H9 (cell line): ENCODE results near the gene FSTL4. TPM values are rescaled to one million over a fixed set of nuclear protein-coding genes. Genes with fewer than 3 reads are reported as not detected.

ENCODE experiments used
- DNase-seq: peaks from one replicate; pipeline ENCODE4 v3.0.0-alpha.2; 2017
- H2AFZ ChIP-seq: one replicate; pipeline ENCODE4 v1.6.1; 2013; ENCODE audit warnings: mild to moderate bottlenecking, low read length, control low read depth, moderate library complexity
- H2AK5ac ChIP-seq: 2 replicates; pipeline ENCODE4 v1.6.1; 2013; ENCODE audit warnings: low read length, control low read depth, mixed read lengths; ENCODE audit not compliant: insufficient read length
- H2BK120ac ChIP-seq: one replicate; pipeline ENCODE4 v1.6.1; 2013; ENCODE audit warnings: low read depth, mild to moderate bottlenecking, low read length, control low read depth, inconsistent platforms; ENCODE audit not compliant: poor library complexity, severe bottlenecking
- H2BK12ac ChIP-seq: 2 replicates; pipeline ENCODE4 v1.6.1; 2013; ENCODE audit warnings: low read length, control low read depth, mixed read lengths, low read depth; ENCODE audit not compliant: insufficient read length
- H2BK15ac ChIP-seq: 2 replicates; pipeline ENCODE4 v1.6.1; 2013; ENCODE audit warnings: low read depth, low read length, control low read depth
- H2BK20ac ChIP-seq: one replicate; pipeline ENCODE4 v1.6.1; 2013; ENCODE audit warnings: low read depth, mild to moderate bottlenecking, low read length, control low read depth, inconsistent platforms; ENCODE audit not compliant: poor library complexity, severe bottlenecking
- H2BK5ac ChIP-seq: 2 replicates; pipeline ENCODE4 v1.6.1; 2013; ENCODE audit warnings: low read length, control low read depth, mixed read lengths; ENCODE audit not compliant: insufficient read length
- H3K14ac ChIP-seq: 2 replicates; pipeline ENCODE4 v1.6.1; 2013; ENCODE audit warnings: low read length, control low read depth; ENCODE audit not compliant: insufficient read depth
- H3K18ac ChIP-seq: 2 replicates; pipeline ENCODE4 v1.6.1; 2013; ENCODE audit warnings: low read depth, mild to moderate bottlenecking, mixed read lengths, low read length, control low read depth; ENCODE audit not compliant: insufficient read length
- H3K23ac ChIP-seq: 2 replicates; pipeline ENCODE4 v1.6.1; 2013; ENCODE audit warnings: low read length, control low read depth, mixed read lengths, low read depth; ENCODE audit not compliant: insufficient read length
- H3K23me2 ChIP-seq: 2 replicates; pipeline ENCODE4 v1.6.1; 2013; ENCODE audit warnings: low read depth, mild to moderate bottlenecking, mixed read lengths, low read length, control low read depth; ENCODE audit not compliant: insufficient read length, poor library complexity, severe bottlenecking
- H3K27ac ChIP-seq: 2 replicates; pipeline ENCODE4 v1.5.1; 2013; ENCODE audit warnings: low read length, control low read depth, mixed read lengths, low read depth; ENCODE audit not compliant: insufficient read length
- H3K27me3 ChIP-seq: 2 replicates; pipeline ENCODE4 v1.6.1; 2013; ENCODE audit warnings: low read length, control low read depth, inconsistent platforms; ENCODE audit not compliant: insufficient read depth
- H3K4ac ChIP-seq: 2 replicates; pipeline ENCODE4 v1.6.1; 2013; ENCODE audit warnings: low read depth, mild to moderate bottlenecking, control low read depth, inconsistent platforms, low read length, moderate library complexity
- H3K4me1 ChIP-seq: 2 replicates; pipeline ENCODE4 v1.6.1; 2013; ENCODE audit warnings: low read length, control low read depth, inconsistent platforms; ENCODE audit not compliant: insufficient read depth
- H3K4me2 ChIP-seq: 2 replicates; pipeline ENCODE4 v1.6.1; 2013; ENCODE audit warnings: low read length, control low read depth, mixed read lengths; ENCODE audit not compliant: insufficient read length, insufficient read depth
- H3K56ac ChIP-seq: 2 replicates; pipeline ENCODE4 v1.6.1; 2013; ENCODE audit warnings: low read depth, mild to moderate bottlenecking, mixed read lengths, low read length, control low read depth; ENCODE audit not compliant: insufficient read length
- H3K79me1 ChIP-seq: 2 replicates; pipeline ENCODE4 v1.6.1; 2013; ENCODE audit warnings: low read depth, mild to moderate bottlenecking, moderate library complexity, low read length, control low read depth, inconsistent platforms; ENCODE audit not compliant: insufficient read depth, poor library complexity, severe bottlenecking
- H3K79me2 ChIP-seq: 2 replicates; pipeline ENCODE4 v1.6.1; 2013; ENCODE audit warnings: low read length, control low read depth, inconsistent platforms; ENCODE audit not compliant: insufficient read depth
- H3K9ac ChIP-seq: 2 replicates; pipeline ENCODE4 v1.6.1; 2013; ENCODE audit warnings: low read length, control low read depth, mixed read lengths; ENCODE audit not compliant: insufficient read length; ENCODE audit errors: extremely low read depth
- H3K9me3 ChIP-seq: one replicate; pipeline ENCODE4 v1.6.1; 2013; ENCODE audit warnings: low read depth, low read length, inconsistent platforms; ENCODE audit not compliant: control insufficient read depth
- H3T11ph ChIP-seq: one replicate; pipeline ENCODE4 v1.6.1; 2013; ENCODE audit warnings: mild to moderate bottlenecking, low read length, control low read depth, inconsistent platforms
- H4K20me1 ChIP-seq: one replicate; pipeline ENCODE4 v1.6.1; 2013; ENCODE audit not compliant: control insufficient read depth, insufficient read length, insufficient read depth
- H4K5ac ChIP-seq: 2 replicates; pipeline ENCODE4 v1.6.1; 2013; ENCODE audit warnings: low read depth, mild to moderate bottlenecking, mixed read lengths, low read length, control low read depth; ENCODE audit not compliant: insufficient read length
- H4K8ac ChIP-seq: replicated peaks from 2 replicates; pipeline ENCODE4 v1.6.1; 2013; ENCODE audit warnings: low read length, control low read depth, mixed read lengths, low read depth; ENCODE audit not compliant: insufficient read length
- H4K91ac ChIP-seq: 2 replicates; pipeline ENCODE4 v1.6.1; 2013; ENCODE audit warnings: low read depth, mild to moderate bottlenecking, moderate library complexity, mixed read lengths, low read length, control low read depth; ENCODE audit not compliant: insufficient read length
- H3K27ac Mint-ChIP-seq, 3 experiments: 2 replicates in 2 of 3; 3 replicates in 1 of 3; pipeline ENCODE4 v1.8.0; 2020 to 2021; ENCODE audit warnings: mixed read lengths in 3 of 3, mild to moderate bottlenecking in 1 of 3, moderate library complexity in 1 of 3
- H3K27me3 Mint-ChIP-seq: 2 replicates; pipeline ENCODE4 v1.8.0; 2021; ENCODE audit warnings: low read depth, mild to moderate bottlenecking, moderate library complexity, mixed read lengths
- H3K36me3 Mint-ChIP-seq, 3 experiments: 2 replicates in 2 of 3; 3 replicates in 1 of 3; pipeline ENCODE4 v1.8.0; 2020 to 2021; ENCODE audit warnings: low read depth in 3 of 3, mixed read lengths in 3 of 3; ENCODE audit not compliant: insufficient read depth in 1 of 3
- H3K4me1 Mint-ChIP-seq, 2 experiments: 2 replicates each; pipeline ENCODE4 v1.8.0; 2020; ENCODE audit warnings: mixed read lengths in 2 of 2
- H3K4me3 Mint-ChIP-seq, 2 experiments: 2 replicates in 1 of 2; 3 replicates in 1 of 2; pipeline ENCODE4 v1.8.0; 2020 to 2021; ENCODE audit warnings: mild to moderate bottlenecking in 2 of 2, mixed read lengths in 2 of 2, moderate library complexity in 1 of 2
- H3K9me3 Mint-ChIP-seq, 2 experiments: 2 replicates in 1 of 2; 3 replicates in 1 of 2; pipeline ENCODE4 v1.8.0; 2020; ENCODE audit warnings: mild to moderate bottlenecking in 2 of 2, mixed read lengths in 2 of 2, moderate library complexity in 1 of 2
- CTCF ChIP-seq: fragments of 200-600 bp; sonication (generic); conservative IDR thresholded peaks from 3 replicates; pipeline ENCODE4 v1.8.0; 2021; ENCODE audit warnings: antibody characterized with exemption, mild to moderate bottlenecking
- WGBS: extraction: QIAGEN DNeasy Blood & Tissue Kit; methylation state at CpG from one replicate; pipeline ENCODE4 v1.1.7; 2013; ENCODE audit warnings: missing lambda C conversion rate, low lambda C conversion rate, mixed read lengths; ENCODE audit not compliant: insufficient read length; ENCODE audit errors: extremely low coverage; 5-methylcytosine and 5-hydroxymethylcytosine counted together
- total RNA-seq: library from RNA; stranded (reverse); gene quantifications from 2 replicates; pipeline ENCODE4 v1.2.1, GENCODE V29; 2021

Gene FSTL4
- total RNA-seq, 1 experiment from 2014 or later, result 5.7 TPM

- no peaks in the 10 kb centered on the region; a peak in 2 of 5 replicates for H3K9me3 Mint-ChIP-seq
- no peak overlapping the region for H3K18ac ChIP-seq
- H3K9me3 ChIP-seq, result no peaks in the 10 kb centered on the region
- H4K91ac ChIP-seq, result no peak overlapping the region
- H3K4me3 Mint-ChIP-seq, result no peak overlapping the region
- no peak overlapping the region for H3K9ac ChIP-seq
- no peak overlapping the region for H3K27ac ChIP-seq
- TF ChIP-seq CTCF, result no peak
- no peak overlapping the region for H2BK12ac ChIP-seq
- no peaks in the 10 kb centered on the region for H3K4me1 ChIP-seq
- H2BK5ac ChIP-seq, result no peak overlapping the region
- H3K79me2 ChIP-seq, result no peaks in the 10 kb centered on the region
- no peak overlapping the region for H2BK120ac ChIP-seq
- no peak overlapping the region for H3K4me2 ChIP-seq
- no peak overlapping the region for H3K56ac ChIP-seq
- H3K23ac ChIP-seq, result no peak overlapping the region
- no peak overlapping the region for H3K27ac Mint-ChIP-seq
- H4K5ac ChIP-seq, result no peak overlapping the region
- H4K8ac ChIP-seq, result no peak overlapping the region
- H3K4me1 Mint-ChIP-seq, result no peaks in the 10 kb centered on the region
- no peaks in the 10 kb centered on the region for H3K23me2 ChIP-seq
- no peak overlapping the region for H2BK15ac ChIP-seq
- no peaks in the 10 kb centered on the region for H3K79me1 ChIP-seq
- H3K27me3 ChIP-seq, result no peaks in the 10 kb centered on the region
- H3K14ac ChIP-seq, result no peak overlapping the region; the same call in 1 of the 2 replicates
- no peak overlapping the region for H2AFZ ChIP-seq
- no peak overlapping the region for H2AK5ac ChIP-seq
- H3K4ac ChIP-seq, result no peak overlapping the region
- H2BK20ac ChIP-seq, result no peak overlapping the region
- H4K20me1 ChIP-seq, result no peaks in the 10 kb centered on the region
- H3T11ph ChIP-seq, result no peak overlapping the region
- no peak for DNase-seq
- no peaks in the 10 kb centered on the region for H3K36me3 Mint-ChIP-seq
- peaks cover 4% of the 10 kb centered on the region for H3K27me3 Mint-ChIP-seq
- no CpG with 5 or more reads among the region's 5 CpGs for WGBS
Observed at GRCh38 chr5:133415506-133415905, 196.8 kb downstream of the FSTL4 start.
